HG02759 (cell line): ENCODE measurements around the gene ATF6.

ENCODE experiments used
- ATAC-seq: cut with Tn5 transposase; IDR thresholded peaks from one replicate; pipeline ENCODE4 v1.9.1; 2021; ENCODE audit warnings: mild to moderate bottlenecking, moderate library complexity; ENCODE audit not compliant: unreplicated experiment

The ATF6 gene

DNA sequence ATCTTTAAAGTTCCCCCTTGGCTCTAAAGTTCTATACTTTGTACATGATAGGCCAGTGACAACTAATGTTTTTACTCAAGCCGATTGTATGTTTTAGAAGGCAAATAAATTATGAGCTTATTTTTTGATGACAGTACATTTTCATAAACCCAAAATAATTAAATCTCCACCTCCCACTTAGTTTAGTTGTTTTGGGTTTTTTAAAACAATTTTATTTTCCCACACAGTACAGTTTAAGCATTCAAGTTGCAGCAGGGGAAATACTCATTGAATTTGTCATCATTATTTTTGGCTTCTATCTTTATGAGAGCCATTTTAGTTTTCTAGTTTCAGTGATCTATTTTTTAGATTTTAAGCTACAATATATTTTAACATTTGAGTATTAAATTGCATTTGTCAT lies 163.9 kb downstream of the ATF6 start:
- no peak for ATAC-seq

DNA sequence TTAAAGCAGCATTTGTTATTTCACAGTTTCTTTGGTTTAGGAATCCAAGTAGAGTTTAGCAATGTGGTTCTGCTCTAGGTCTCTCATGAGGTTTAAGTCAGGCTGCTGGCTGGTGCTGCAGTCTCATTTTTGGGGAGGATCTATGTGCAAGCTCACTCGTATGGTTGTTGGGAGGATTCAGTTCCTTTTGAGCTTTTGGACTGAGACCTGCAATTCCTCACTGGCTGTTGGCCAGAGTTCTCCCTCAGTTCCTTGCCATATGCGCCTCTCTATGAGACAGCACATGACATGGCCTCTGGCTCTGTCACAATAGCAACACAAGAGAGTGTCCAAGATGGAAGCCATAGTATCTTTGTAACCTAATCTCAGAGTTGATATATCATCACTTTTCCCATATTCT lies 166.5 kb downstream of the ATF6 start:
- no peak for ATAC-seq

- ATAC-seq: no peak
Observed at GRCh38 chr1:161933592-161934588, 167.8 kb downstream of the ATF6 start.

DNA sequence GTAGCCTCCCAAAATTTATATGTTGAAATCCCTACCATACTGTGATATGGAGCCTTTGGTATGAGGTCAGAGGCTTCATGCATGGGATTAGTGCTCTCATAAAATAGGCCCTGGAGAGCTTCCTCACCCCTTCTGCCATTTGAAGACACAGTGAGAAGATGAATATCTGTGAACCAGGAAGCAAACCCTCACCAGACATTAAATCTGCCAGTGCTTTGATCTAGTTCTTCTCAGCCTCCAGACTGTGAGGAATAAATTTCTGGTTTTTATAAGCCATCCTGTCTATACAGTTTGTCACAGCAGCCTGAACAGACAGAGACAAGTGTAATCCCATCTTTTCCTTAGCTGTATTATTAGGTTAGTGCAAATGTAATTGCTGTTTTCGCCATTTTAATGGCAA lies 169.1 kb downstream of the ATF6 start:
- ATAC-seq: no peak

- no peak for ATAC-seq
Observed at GRCh38 chr1:161936786-161937185, 170.7 kb downstream of the ATF6 start.

GRCh38 chr1:161940866-161941591 lies 174.9 kb downstream of the ATF6 start:
- no peak for ATAC-seq

GRCh38 chr1:161941726-161942436 lies 175.8 kb downstream of the ATF6 start:
- no peak for ATAC-seq

- ATAC-seq: no peak
Observed at GRCh38 chr1:161943737-161944136, 177.6 kb downstream of the ATF6 start.

DNA sequence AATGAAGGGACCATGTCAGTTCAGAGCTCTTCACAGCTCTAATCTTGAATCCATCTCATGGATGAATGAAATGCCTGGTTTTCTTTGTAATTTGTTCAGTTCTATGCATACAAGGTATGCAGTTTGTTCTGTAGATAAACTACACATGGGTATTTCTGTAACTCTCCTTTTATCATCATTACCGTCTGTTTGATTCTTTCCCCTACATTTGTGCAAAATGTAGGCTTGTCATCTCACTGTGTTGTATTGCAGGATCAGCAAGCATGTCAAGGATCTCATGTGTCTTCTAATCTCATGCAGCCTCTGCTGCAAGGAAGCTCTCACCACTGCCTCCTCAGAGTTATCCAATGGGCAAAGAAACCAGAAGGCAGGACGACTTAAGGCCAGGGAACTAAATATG lies 178.3 kb downstream of the ATF6 start:
- ATAC-seq: no peak

GRCh38 chr1:161945306-161946060 lies 179.4 kb downstream of the ATF6 start:
- no peak for ATAC-seq

GRCh38 chr1:161946071-161946987 lies 180.2 kb downstream of the ATF6 start:
- no peak for ATAC-seq

GRCh38 chr1:161948435-161948834 lies 182.3 kb downstream of the ATF6 start:
- ATAC-seq: no peak

GRCh38 chr1:161949548-161949947 lies 183.4 kb downstream of the ATF6 start:
- ATAC-seq: no peak

GRCh38 chr1:161950377-161950776 lies 184.3 kb downstream of the ATF6 start:
- no peak for ATAC-seq

DNA sequence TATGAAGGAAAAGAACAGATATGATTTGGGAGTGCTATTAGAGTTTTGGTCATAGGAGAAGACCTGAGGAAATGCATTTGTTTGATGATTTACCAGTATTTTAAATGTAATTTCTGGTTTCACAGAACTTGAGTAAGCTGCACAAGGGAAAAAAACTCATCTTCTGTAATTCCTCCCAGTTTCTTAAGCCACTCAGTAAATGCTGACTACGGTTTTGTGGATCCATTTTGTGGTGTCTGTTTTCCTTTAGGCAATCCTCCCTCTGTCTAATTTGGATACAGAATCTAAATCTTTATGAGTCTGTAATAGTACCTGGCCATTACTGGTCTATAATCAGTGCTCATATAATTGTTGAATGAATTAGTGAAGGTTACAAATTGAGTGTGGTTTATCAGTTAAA lies 185.5 kb downstream of the ATF6 start:
- no peak for ATAC-seq

- ATAC-seq: no peak
Observed at GRCh38 chr1:161952607-161953172, 186.6 kb downstream of the ATF6 start.

- no peak for ATAC-seq
Observed at GRCh38 chr1:161953256-161953920, 187.3 kb downstream of the ATF6 start.

DNA sequence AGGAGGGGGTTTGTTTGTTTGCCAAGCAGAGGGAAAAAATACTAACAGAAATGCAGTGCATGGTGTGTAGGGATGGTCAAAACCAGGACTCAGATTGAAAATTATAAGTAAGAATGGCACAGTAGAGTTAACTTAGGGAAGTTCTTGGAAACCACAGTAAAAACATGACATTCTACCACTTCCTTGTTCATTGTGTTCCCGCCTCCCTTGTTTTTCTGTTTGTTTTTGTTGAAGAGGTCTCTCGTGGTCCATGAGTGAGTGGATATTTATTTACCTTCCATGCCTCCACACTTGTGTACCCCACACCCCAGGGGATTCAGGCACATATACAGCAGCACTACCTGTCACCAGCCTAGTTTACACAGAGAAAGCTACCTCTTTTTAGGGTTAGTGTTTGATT lies 187.9 kb downstream of the ATF6 start:
- no peak for ATAC-seq

- ATAC-seq: no peak
Observed at GRCh38 chr1:161954466-161954865, 188.3 kb downstream of the ATF6 start.
